B cell (primary cell): ENCODE measurements around the gene KIF25. TPM values are rescaled to one million over a fixed set of nuclear protein-coding genes. Genes with fewer than 3 reads are reported as not detected.

Experiments
- ATAC-seq: fragments of 200-7000 bp; cut with Tn5 transposase; one replicate; pipeline ENCODE4 v1.10.0; 2021; ENCODE audit warnings: low read depth, mild to moderate bottlenecking, moderate number of reproducible peaks, moderate library complexity
- CTCF ChIA-PET: fragments of 350-600 bp; sonication (Branson Sonifier 250); formaldehyde crosslinking; loops from one replicate; lab custom pipeline; 2021; ENCODE audit warnings: antibody characterized with exemption, inconsistent platforms; lab: Charles Lee
- POLR2A ChIA-PET: fragments of 350-600 bp; sonication (Branson Sonifier 250); formaldehyde crosslinking; loops from one replicate; lab custom pipeline; 2021; ENCODE audit warnings: antibody characterized with exemption; lab: Charles Lee
- DNase-seq: peaks from one replicate; pipeline ENCODE4 v3.0.0; 2013
- H2AFZ ChIP-seq: 2 replicates; pipeline ENCODE4 v1.6.1; 2012; ENCODE audit warnings: mild to moderate bottlenecking, low read depth, low read length; ENCODE audit not compliant: insufficient read depth, poor library complexity, severe bottlenecking
- H3K27ac ChIP-seq, 2 donors: 1 replicate in 1 of 2; 2 replicates in 1 of 2; pipeline ENCODE4 v1.5.1; 2012 to 2013; ENCODE audit warnings: low read length in 2 of 2, mild to moderate bottlenecking in 2 of 2, moderate library complexity in 1 of 2
- H3K27me3 ChIP-seq, 4 experiments: fragments of 200-600 bp in 1 of 4; sonication (generic) in 1 of 4; replicated peaks in 1 of 4; 1 replicate in 2 of 4; 2 replicates in 2 of 4; pipeline versions ENCODE4 v1.6.1 to v1.7.0; 2013 to 2016; ENCODE audit warnings: low read length in 3 of 4, mild to moderate bottlenecking in 2 of 4, mixed read lengths in 1 of 4, moderate library complexity in 1 of 4; ENCODE audit not compliant: insufficient read depth in 4 of 4, control insufficient read depth in 3 of 4; ENCODE audit errors: control extremely low read depth in 1 of 4
- H3K36me3 ChIP-seq, 2 experiments: replicated peaks in 1 of 2; 1 replicate in 1 of 2; 2 replicates in 1 of 2; pipeline versions ENCODE4 v1.6.1 to v1.7.1; 2013; ENCODE audit warnings: low read length in 1 of 2; ENCODE audit not compliant: insufficient read depth in 2 of 2, control insufficient read depth in 1 of 2; ENCODE audit errors: control extremely low read depth in 1 of 2, extremely low read depth in 1 of 2
- H3K4me1 ChIP-seq, 2 donors: fragments of 200-600 bp in 1 of 2; sonication (generic) in 1 of 2; 1 replicate in 1 of 2; 2 replicates in 1 of 2; pipeline versions ENCODE4 v1.5.1 to v1.6.1; 2013 to 2017; ENCODE audit warnings: low read length in 2 of 2; ENCODE audit not compliant: control insufficient read depth in 2 of 2, insufficient read depth in 2 of 2
- H3K4me2 ChIP-seq: replicated peaks from 2 replicates; pipeline ENCODE3; 2012; ENCODE audit warnings: mild to moderate bottlenecking, low read depth, low read length; ENCODE audit not compliant: poor library complexity, severe bottlenecking
- H3K4me3 ChIP-seq, 5 experiments: fragments of 200-600 bp in 1 of 5; sonication (generic) in 1 of 5; 1 replicate in 3 of 5; 2 replicates in 2 of 5; pipeline versions ENCODE4 v1.5.1 to v1.7.0; 2011 to 2016; ENCODE audit warnings: low read length in 4 of 5, mild to moderate bottlenecking in 4 of 5, low read depth in 2 of 5, control low read depth in 1 of 5, moderate library complexity in 1 of 5; ENCODE audit not compliant: insufficient read depth in 1 of 5; ENCODE audit errors: control extremely low read depth in 1 of 5, extremely low read depth in 1 of 5
- H3K79me2 ChIP-seq: fragments of 200-600 bp; sonication (generic); one replicate; pipeline ENCODE4 v1.6.0; 2016; ENCODE audit warnings: low read length; ENCODE audit not compliant: control insufficient read depth, insufficient read depth
- H3K9ac ChIP-seq: fragments of 200-600 bp; sonication (generic); 2 replicates; pipeline ENCODE4 v1.6.1; 2017; ENCODE audit warnings: mild to moderate bottlenecking, low read length, moderate library complexity
- H3K9me3 ChIP-seq, 3 donors: one replicate each; pipeline versions ENCODE4 v1.6.1 to v1.7.1; 2013; ENCODE audit warnings: low read length in 2 of 3; ENCODE audit not compliant: control insufficient read depth in 2 of 3, insufficient read depth in 1 of 3; ENCODE audit errors: control extremely low read depth in 1 of 3
- H4K20me1 ChIP-seq: 2 replicates; pipeline ENCODE4 v1.6.0; 2012; ENCODE audit warnings: mild to moderate bottlenecking, low read length; ENCODE audit not compliant: insufficient read depth, control insufficient read depth, poor library complexity, severe bottlenecking
- H3K27ac Mint-ChIP-seq: one replicate; pipeline ENCODE4 v1.8.0; 2021; ENCODE audit warnings: mixed read lengths
- H3K27me3 Mint-ChIP-seq: one replicate; pipeline ENCODE4 v1.8.0; 2021; ENCODE audit warnings: mixed read lengths
- H3K4me1 Mint-ChIP-seq: one replicate; pipeline ENCODE4 v1.8.0; 2021; ENCODE audit warnings: mixed read lengths
- H3K4me3 Mint-ChIP-seq: one replicate; pipeline ENCODE4 v1.8.0; 2021; ENCODE audit warnings: mixed read lengths
- H3K9me3 Mint-ChIP-seq: one replicate; pipeline ENCODE4 v1.8.0; 2022; ENCODE audit warnings: mixed read lengths; ENCODE audit not compliant: insufficient read depth
- EZH2 ChIP-seq: IDR thresholded peaks from 2 replicates; pipeline ENCODE4 v1.6.1; 2012; ENCODE audit warnings: borderline replicate concordance, low read depth, mild to moderate bottlenecking, moderate library complexity, low read length; ENCODE audit not compliant: insufficient read depth, poor library complexity, severe bottlenecking
- WGBS: methylation state at CpG from one replicate; pipeline ENCODE4 v1.1.5; 2013; ENCODE audit warnings: missing lambda C conversion rate; ENCODE audit not compliant: insufficient coverage; 5-methylcytosine and 5-hydroxymethylcytosine counted together
- intact Hi-C: fragments of 100-400 bp; cut with micrococcal nuclease; formaldehyde crosslinking; loops from one replicate; pipeline ENCODE4 v1.10.0; 2022
- polyA plus RNA-seq: library from polyadenylated mRNA; depleted of rRNA; stranded (reverse); fragments of >200 nt; gene quantifications from 2 replicates; pipeline ENCODE4 v1.2.3, GENCODE V29; 2012
- total RNA-seq, 2 donors: library from RNA; stranded (reverse); fragments of 120-200 nt in 1 of 2; gene quantifications; 1 replicate in 1 of 2; 2 replicates in 1 of 2; pipeline versions ENCODE4 v1.2.3 to v1.2.4, GENCODE V29; 2013 to 2022
- TF ChIP-seq, protein P1 (sequence below): fragments of 200-600 bp; IDR thresholded peaks from one replicate; pipeline ENCODE4 v1.8.0; 2022; ENCODE audit warnings: antibody characterized with exemption, mild to moderate bottlenecking

The KIF25 gene
- total and polyA plus RNA-seq, 2 donors (not counting 1 experiment from before 2014, with no cell fraction given), result not detected

GRCh38 chr6:167976708-167977107 lies 20.8 kb upstream of the KIF25 start:
- Histone ChIP-seq H3K79me2 (no peaks in the 10 kb centered on the region), H3K27ac (no peak overlapping the region), H3K4me1 (no peaks in the 10 kb centered on the region), H3K4me3 (no peak overlapping the region), H2AFZ (no peak overlapping the region), H4K20me1 (no peaks in the 10 kb centered on the region), H3K9ac (no peak overlapping the region), H3K36me3 (no peaks in the 10 kb centered on the region), H3K4me2 (no peak overlapping the region), H3K27me3 (no peaks in the 10 kb centered on the region), H3K9me3 (peaks cover 0 to 3% (median 0%) of the 10 kb centered on the region in 3 donors)
- WGBS, result 98% methylated on average over 24 of the region's 27 CpGs
- intact Hi-C loops, result no loop called here
- Mint-ChIP-seq H3K4me3 (no peak overlapping the region), H3K9me3 (no peaks in the 10 kb centered on the region), H3K27me3 (no peaks in the 10 kb centered on the region), H3K27ac (no peak overlapping the region), H3K4me1 (no peaks in the 10 kb centered on the region)
- no peak for ATAC-seq
- ChIA-PET CTCF (no interaction called here), POLR2A (no interaction called here)
- no peak for DNase-seq
- no peak for TF ChIP-seq EZH2
- TF ChIP-seq, protein P1, sequence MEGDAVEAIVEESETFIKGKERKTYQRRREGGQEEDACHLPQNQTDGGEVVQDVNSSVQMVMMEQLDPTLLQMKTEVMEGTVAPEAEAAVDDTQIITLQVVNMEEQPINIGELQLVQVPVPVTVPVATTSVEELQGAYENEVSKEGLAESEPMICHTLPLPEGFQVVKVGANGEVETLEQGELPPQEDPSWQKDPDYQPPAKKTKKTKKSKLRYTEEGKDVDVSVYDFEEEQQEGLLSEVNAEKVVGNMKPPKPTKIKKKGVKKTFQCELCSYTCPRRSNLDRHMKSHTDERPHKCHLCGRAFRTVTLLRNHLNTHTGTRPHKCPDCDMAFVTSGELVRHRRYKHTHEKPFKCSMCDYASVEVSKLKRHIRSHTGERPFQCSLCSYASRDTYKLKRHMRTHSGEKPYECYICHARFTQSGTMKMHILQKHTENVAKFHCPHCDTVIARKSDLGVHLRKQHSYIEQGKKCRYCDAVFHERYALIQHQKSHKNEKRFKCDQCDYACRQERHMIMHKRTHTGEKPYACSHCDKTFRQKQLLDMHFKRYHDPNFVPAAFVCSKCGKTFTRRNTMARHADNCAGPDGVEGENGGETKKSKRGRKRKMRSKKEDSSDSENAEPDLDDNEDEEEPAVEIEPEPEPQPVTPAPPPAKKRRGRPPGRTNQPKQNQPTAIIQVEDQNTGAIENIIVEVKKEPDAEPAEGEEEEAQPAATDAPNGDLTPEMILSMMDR, result no peak

DNA sequence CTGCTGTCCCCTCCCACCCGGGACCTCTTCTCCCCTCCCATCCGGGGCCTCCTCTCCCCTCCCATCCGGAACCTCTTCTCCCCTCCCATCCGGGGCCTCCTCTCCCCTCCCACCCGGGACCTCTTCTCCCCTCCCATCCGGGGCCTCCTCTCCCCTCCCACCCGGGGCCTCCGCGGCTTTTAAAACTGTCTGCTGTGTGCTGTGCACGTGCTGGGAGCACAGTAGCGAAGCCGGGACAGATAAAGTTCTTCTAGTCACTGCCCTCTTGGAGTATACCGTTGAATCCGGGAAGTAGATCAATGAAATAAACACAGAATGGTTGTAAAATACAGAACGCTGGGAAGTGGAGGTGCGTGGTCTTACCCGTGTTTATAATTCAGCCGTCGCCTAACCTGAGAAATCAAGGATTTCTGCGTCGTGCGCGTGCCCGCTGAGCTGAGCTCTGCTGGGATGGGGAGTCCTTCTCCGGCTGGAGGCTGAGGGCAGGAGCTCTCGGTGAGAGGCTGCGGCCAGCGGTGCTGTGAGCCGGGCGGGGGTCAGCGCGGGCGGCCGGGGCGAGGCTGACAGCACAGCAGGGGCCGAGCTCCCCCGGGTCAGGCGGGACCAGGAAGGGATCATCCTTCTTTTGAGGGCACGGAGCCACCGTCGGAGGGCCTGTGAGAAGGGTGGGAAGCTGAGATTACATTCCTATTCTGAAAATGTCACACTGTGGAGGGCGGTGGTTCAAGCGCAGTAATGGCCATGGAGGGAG lies 19.6 kb upstream of the KIF25 start:
- Histone ChIP-seq H3K4me2 (no peak overlapping the region), H3K4me3 (no peak overlapping the region)

More for the DNA sequence above, 19.6 kb upstream of the KIF25 start:
- Histone ChIP-seq H3K27me3 (no peaks in the 10 kb centered on the region), H4K20me1 (no peaks in the 10 kb centered on the region), H3K27ac (no peak overlapping the region), H3K36me3 (no peaks in the 10 kb centered on the region), H2AFZ (no peak overlapping the region), H3K4me1 (no peaks in the 10 kb centered on the region), H3K9ac (no peak overlapping the region), H3K79me2 (no peaks in the 10 kb centered on the region), H3K9me3 (peaks cover 0 to 3% (median 0%) of the 10 kb centered on the region in 3 donors)
- Mint-ChIP-seq H3K27me3 (no peaks in the 10 kb centered on the region), H3K4me1 (no peaks in the 10 kb centered on the region), H3K27ac (no peak overlapping the region), H3K9me3 (no peaks in the 10 kb centered on the region), H3K4me3 (no peak overlapping the region)
- WGBS, result 98% methylated on average over 37 of the region's 43 CpGs
- TF ChIP-seq EZH2, result no peak
- TF ChIP-seq, protein P1, result no peak
- DNase-seq, result no peak
- ATAC-seq, result no peak
- CTCF ChIA-PET, result no interaction called here
- intact Hi-C loops, result no loop called here
- POLR2A ChIA-PET, result no interaction called here
